H1 (cell line): ENCODE measurements around the gene HACD1. TPM values are rescaled to one million over a fixed set of nuclear protein-coding genes. Genes with fewer than 3 reads are reported as not detected.

Experiments used
- CTCF ChIA-PET: fragments of 300-600 bp; sonication (Branson Sonifier 250); formaldehyde crosslinking; loops from one replicate; lab custom pipeline; 2021; ENCODE audit not compliant: partially characterized antibody; lab: Charles Lee
- POLR2A ChIA-PET: fragments of 300-600 bp; sonication (Branson Sonifier 250); formaldehyde crosslinking; loops from one replicate; lab custom pipeline; 2021; ENCODE audit warnings: inconsistent platforms; ENCODE audit not compliant: partially characterized antibody; lab: Charles Lee
- DNase-seq, 2 experiments: peaks; one replicate each; pipeline versions ENCODE4 v3.0.0 to v3.0.0-alpha.2; 2010 to 2022; ENCODE audit warnings: low spot score in 2 of 2, low read depth in 1 of 2, mixed read lengths in 1 of 2
- FAIRE-seq: peaks from 2 replicates; lab custom pipeline; 2011; peaks lifted over from hg19 to GRCh38; lab: Jason Lieb, UNC
- H2AFZ ChIP-seq: 2 replicates; pipeline ENCODE4 v1.8.1; 2012; ENCODE audit warnings: low read length, inconsistent platforms
- H2AK5ac ChIP-seq: 2 replicates; pipeline ENCODE4 v1.6.1; 2013; ENCODE audit warnings: low read depth, low read length
- H2BK120ac ChIP-seq: replicated peaks from 2 replicates; pipeline ENCODE3; 2013; ENCODE audit warnings: low read depth, low read length, inconsistent platforms
- H2BK12ac ChIP-seq: 2 replicates; pipeline ENCODE4 v1.6.1; 2013; ENCODE audit warnings: low read depth, low read length
- H2BK15ac ChIP-seq: 2 replicates; pipeline ENCODE4 v1.6.1; 2013; ENCODE audit warnings: low read length
- H2BK20ac ChIP-seq: 2 replicates; pipeline ENCODE4 v1.6.1; 2013; ENCODE audit warnings: low read length
- H2BK5ac ChIP-seq: 2 replicates; pipeline ENCODE4 v1.6.1; 2013; ENCODE audit warnings: low read depth, low read length
- H3K14ac ChIP-seq: 2 replicates; pipeline ENCODE4 v1.6.1; 2013; ENCODE audit warnings: inconsistent platforms; ENCODE audit not compliant: insufficient read length
- H3K18ac ChIP-seq: 2 replicates; pipeline ENCODE4 v1.6.1; 2013; ENCODE audit warnings: low read length; ENCODE audit errors: extremely low read depth
- H3K23ac ChIP-seq: 2 replicates; pipeline ENCODE4 v1.6.1; 2013; ENCODE audit warnings: inconsistent platforms; ENCODE audit not compliant: insufficient read length
- H3K23me2 ChIP-seq: 2 replicates; pipeline ENCODE4 v1.6.1; 2013; ENCODE audit warnings: low read depth, low read length
- H3K27ac ChIP-seq: 2 replicates; pipeline ENCODE4 v1.6.1; 2011; ENCODE audit warnings: low read depth, low read length, inconsistent platforms
- H3K27me3 ChIP-seq, 4 experiments: replicated peaks in 1 of 4; 1 replicate in 1 of 4; 2 replicates in 3 of 4; pipeline versions ENCODE4 v1.6.1 to v1.8.1; 2011 to 2013; ENCODE audit warnings: low read length in 3 of 4, mild to moderate bottlenecking in 3 of 4, inconsistent platforms in 2 of 4, mixed read lengths in 2 of 4, moderate library complexity in 1 of 4; ENCODE audit not compliant: control insufficient read depth in 3 of 4, insufficient read depth in 3 of 4; ENCODE audit errors: extremely low read depth in 1 of 4
- H3K36me3 ChIP-seq, 4 experiments: 2 replicates each; pipeline versions ENCODE4 v1.6.1 to v1.8.1; 2011 to 2013; ENCODE audit warnings: mild to moderate bottlenecking in 4 of 4, low read length in 3 of 4, moderate library complexity in 2 of 4, control low read depth in 1 of 4, inconsistent platforms in 1 of 4; ENCODE audit not compliant: insufficient read depth in 4 of 4, control insufficient read depth in 2 of 4
- H3K4ac ChIP-seq: replicated peaks from 2 replicates; pipeline ENCODE3; 2013; ENCODE audit warnings: low read length, low read depth, mixed read lengths, inconsistent platforms; ENCODE audit not compliant: insufficient read length
- H3K4me1 ChIP-seq, 4 experiments: replicated peaks in 1 of 4; 1 replicate in 1 of 4; 2 replicates in 3 of 4; pipeline versions ENCODE4 v1.6.1 to v1.8.1; 2011 to 2013; ENCODE audit warnings: low read length in 3 of 4, inconsistent platforms in 2 of 4, mixed read lengths in 1 of 4; ENCODE audit not compliant: insufficient read depth in 4 of 4, control insufficient read depth in 3 of 4
- H3K4me2 ChIP-seq, 2 experiments: 2 replicates each; pipeline versions ENCODE4 v1.6.1 to v1.8.1; 2011 to 2013; ENCODE audit warnings: low read depth in 2 of 2, low read length in 2 of 2, control low read depth in 1 of 2, inconsistent platforms in 1 of 2, mild to moderate bottlenecking in 1 of 2; ENCODE audit not compliant: insufficient read depth in 1 of 2
- H3K4me3 ChIP-seq, 4 experiments: fragments of 200-600, 300-600 bp in 1 of 4; sonication (generic), shearing (Covaris generic), sonication (Bioruptor Twin) in 1 of 4; 2 replicates each; pipeline versions ENCODE4 v1.5.1 to v1.8.1; 2011 to 2016; ENCODE audit warnings: low read length in 4 of 4, low read depth in 3 of 4, control low read depth in 2 of 4, inconsistent platforms in 2 of 4, mild to moderate bottlenecking in 2 of 4, mixed read lengths in 1 of 4, moderate library complexity in 1 of 4; ENCODE audit not compliant: insufficient read depth in 2 of 4; ENCODE audit errors: extremely low read depth in 1 of 4
- H3K56ac ChIP-seq: replicated peaks from 2 replicates; pipeline ENCODE3; 2013; ENCODE audit warnings: low read depth, mild to moderate bottlenecking, mixed read lengths, low read length, inconsistent platforms; ENCODE audit not compliant: insufficient read length
- H3K79me1 ChIP-seq: 2 replicates; pipeline ENCODE4 v1.6.1; 2013; ENCODE audit warnings: low read depth, low read length, control low read depth
- H3K79me2 ChIP-seq, 2 experiments: 2 replicates each; pipeline versions ENCODE4 v1.6.1 to v1.8.1; 2012 to 2013; ENCODE audit warnings: low read length in 2 of 2, mild to moderate bottlenecking in 2 of 2, inconsistent platforms in 1 of 2; ENCODE audit not compliant: insufficient read depth in 2 of 2, control insufficient read depth in 1 of 2
- H3K9ac ChIP-seq, 4 experiments: replicated peaks in 1 of 4; 1 replicate in 1 of 4; 2 replicates in 3 of 4; pipeline versions ENCODE4 v1.6.1 to v1.8.1; 2011 to 2013; ENCODE audit warnings: low read depth in 3 of 4, low read length in 3 of 4, control low read depth in 2 of 4, mild to moderate bottlenecking in 2 of 4, moderate library complexity in 2 of 4, inconsistent platforms in 1 of 4; ENCODE audit errors: extremely low read depth in 1 of 4
- H3K9me3 ChIP-seq, 2 experiments: 2 replicates each; pipeline versions ENCODE4 v1.6.1 to v1.8.1; 2012 to 2013; ENCODE audit warnings: mild to moderate bottlenecking in 2 of 2, moderate library complexity in 2 of 2, control low read depth in 1 of 2, inconsistent platforms in 1 of 2, low read depth in 1 of 2, low read length in 1 of 2, mixed read lengths in 1 of 2; ENCODE audit not compliant: insufficient read depth in 2 of 2
- H4K20me1 ChIP-seq, 2 experiments: replicated peaks in 1 of 2; 2 replicates each; pipeline versions ENCODE3 to v1.8.1; 2011 to 2013; ENCODE audit warnings: inconsistent platforms in 2 of 2, low read length in 2 of 2, mild to moderate bottlenecking in 1 of 2; ENCODE audit not compliant: insufficient read depth in 2 of 2, control insufficient read depth in 1 of 2
- H4K5ac ChIP-seq: 2 replicates; pipeline ENCODE4 v1.6.1; 2013; ENCODE audit warnings: low read length, low read depth, mixed read lengths, inconsistent platforms; ENCODE audit not compliant: insufficient read length
- H4K8ac ChIP-seq: 2 replicates; pipeline ENCODE4 v1.8.0; 2013; ENCODE audit warnings: mild to moderate bottlenecking, moderate library complexity, low read length, inconsistent platforms; ENCODE audit not compliant: insufficient read depth; ENCODE audit errors: extremely low read depth
- H4K91ac ChIP-seq: replicated peaks from 2 replicates; pipeline ENCODE3; 2013; ENCODE audit warnings: low read length, mixed read lengths, inconsistent platforms; ENCODE audit not compliant: insufficient read length
- CBX5 ChIP-seq: fragments of 300-800, 300-1000 bp; sonication (generic); IDR thresholded peaks from 2 replicates; pipeline ENCODE4 v1.7.1; 2016; ENCODE audit warnings: antibody characterized with exemption, low read length, low read depth
- FOSL1 ChIP-seq: IDR thresholded peaks from 2 replicates; pipeline ENCODE4 v1.6.1; 2011; ENCODE audit warnings: mild to moderate bottlenecking, low read depth, low read length, moderate library complexity; ENCODE audit not compliant: insufficient read depth
- JUND ChIP-seq: IDR thresholded peaks from 2 replicates; pipeline ENCODE4 v1.6.1; 2011; ENCODE audit warnings: mild to moderate bottlenecking, improper control_type of control experiment, low read length
- POLR2A ChIP-seq, 2 experiments: IDR thresholded peaks; 1 replicate in 1 of 2; 2 replicates in 1 of 2; pipeline ENCODE4 v1.6.1; 2011; ENCODE audit warnings: low read depth in 2 of 2, low read length in 2 of 2, mild to moderate bottlenecking in 2 of 2; ENCODE audit errors: control extremely low read depth in 1 of 2
- RAD21 ChIP-seq, 2 experiments: IDR thresholded peaks in 1 of 2; conservative IDR thresholded peaks in 1 of 2; 2 replicates each; pipeline ENCODE4 v1.6.1; 2011; ENCODE audit warnings: low read depth in 2 of 2, low read length in 2 of 2, improper control_type of control experiment in 1 of 2, inconsistent platforms in 1 of 2, mild to moderate bottlenecking in 1 of 2, moderate library complexity in 1 of 2
- RFX5 ChIP-seq: IDR thresholded peaks from 2 replicates; pipeline ENCODE4 v1.6.1; 2011; ENCODE audit warnings: low read depth, low read length, improper control_type of control experiment, borderline replicate concordance
- SIN3A ChIP-seq, 2 experiments: IDR thresholded peaks in 1 of 2; conservative IDR thresholded peaks in 1 of 2; 2 replicates each; pipeline ENCODE4 v1.6.1; 2011 to 2012; ENCODE audit warnings: low read length in 2 of 2, improper control_type of control experiment in 1 of 2, low read depth in 1 of 2, mild to moderate bottlenecking in 1 of 2
- SIRT6 ChIP-seq: IDR thresholded peaks from one replicate; pipeline ENCODE4 v1.7.1; 2012; ENCODE audit warnings: low read length, inconsistent platforms
- SP2 ChIP-seq: IDR thresholded peaks from 2 replicates; pipeline ENCODE4 v1.6.1; 2012; ENCODE audit warnings: mild to moderate bottlenecking, low read length, inconsistent platforms
- SP4 ChIP-seq: IDR thresholded peaks from 2 replicates; pipeline ENCODE4 v1.6.1; 2012; ENCODE audit warnings: low read length, inconsistent platforms
- TAF1 ChIP-seq: IDR thresholded peaks from 2 replicates; pipeline ENCODE4 v1.6.1; 2011; ENCODE audit warnings: mild to moderate bottlenecking, low read depth, low read length
- WGBS, 2 experiments: shearing (Covaris generic) in 1 of 2; methylation state at CpG; one replicate each; pipeline versions ENCODE4 v1.1.6 to v1.1.7; 2013 to 2015; ENCODE audit warnings: low lambda C conversion rate in 2 of 2, mixed read lengths in 2 of 2, inconsistent platforms in 1 of 2, low coverage in 1 of 2, missing lambda C conversion rate in 1 of 2; ENCODE audit not compliant: insufficient replicate concordance in 2 of 2, insufficient coverage in 1 of 2, insufficient read length in 1 of 2; ENCODE audit errors: extremely low coverage in 1 of 2, missing lambda C conversion rate in 1 of 2; 5-methylcytosine and 5-hydroxymethylcytosine counted together
- polyA plus RNA-seq, 7 experiments: library from polyadenylated mRNA; depleted of rRNA in 3 of 7; stranded (reverse) in 5 of 7; unstranded in 2 of 7; fragments of >200 nt in 5 of 7; fragments of 200-250 nt in 2 of 7; gene quantifications; 1 replicate in 5 of 7; 2 replicates in 1 of 7; 4 replicates in 1 of 7; pipeline versions ENCODE4 v1.2.1 to v1.2.3, GENCODE V29; 2011 to 2013; ENCODE audit warnings: missing spikeins in 2 of 7, mixed read lengths in 2 of 7
- total RNA-seq: library from RNA; stranded (reverse); fragmentation: NEBNext Ultra II Directional; extraction: Animal tissue kit (Norgen Biotek cat#: 25700); gene quantifications from 2 replicates; pipeline ENCODE4 v1.2.1, GENCODE V29; 2021
- TF ChIP-seq, protein P1 (sequence below): IDR thresholded peaks from 2 replicates; pipeline ENCODE4 v1.6.1; 2012; ENCODE audit warnings: inconsistent platforms

The HACD1 gene
- total and polyA plus RNA-seq, 2 of the 8 experiments (the other 6 are each of a cell fraction or from before 2014, with no cell fraction given) = 18.7 to 30.8 TPM

- H3K9ac ChIP-seq = no peak overlapping the region
- no peak overlapping the region for H3K18ac ChIP-seq
- CTCF ChIA-PET = interaction anchor here (0.6 kb wide), 1 partner anchor 632 kb away, joined by 3 read pairs; no protein-coding TSS in a partner anchor
- no peaks in the 10 kb centered on the region for H3K79me1 ChIP-seq
- H3K23ac ChIP-seq = no peak overlapping the region
- H3K79me2 ChIP-seq = no peaks in the 10 kb centered on the region
- no peak overlapping the region for H3K56ac ChIP-seq
- H2BK12ac ChIP-seq = no peak overlapping the region
- POLR2A ChIA-PET = interaction anchor here (1.1 to 1.3 kb wide), 2 partner anchors 9 to 19 kb away, joined by 3 read pairs; partner anchors contain the start of gene STAM
- H4K20me1 ChIP-seq = no peaks in the 10 kb centered on the region
- no peak for TF ChIP-seq RFX5
- no peak for TF ChIP-seq SP4
- TF ChIP-seq TAF1 = no peak
- TF ChIP-seq FOSL1 = no peak
- no peak for TF ChIP-seq SIRT6
- no peak for TF ChIP-seq SP2
- TF ChIP-seq SIN3A (conservative IDR thresholded peaks at IDR 0.05 in 1 of 2, IDR thresholded peaks at IDR 0.05 in 1 of 2; ENCODE audit: low read depth in 1 of 2, low read length in 2 of 2) = no peak
- no peak for TF ChIP-seq JUND
- no peak for TF ChIP-seq CBX5
- TF ChIP-seq RAD21 (IDR thresholded peaks at IDR 0.05 in 1 of 2, conservative IDR thresholded peaks at IDR 0.05 in 1 of 2; ENCODE audit: low read depth in 2 of 2, low read length in 2 of 2) = no peak
- no peak for TF ChIP-seq POLR2A (IDR thresholded peaks at IDR 0.05; ENCODE audit: control extremely low read depth in 1 of 2, low read depth in 2 of 2, low read length in 2 of 2)
- TF ChIP-seq, protein P1, sequence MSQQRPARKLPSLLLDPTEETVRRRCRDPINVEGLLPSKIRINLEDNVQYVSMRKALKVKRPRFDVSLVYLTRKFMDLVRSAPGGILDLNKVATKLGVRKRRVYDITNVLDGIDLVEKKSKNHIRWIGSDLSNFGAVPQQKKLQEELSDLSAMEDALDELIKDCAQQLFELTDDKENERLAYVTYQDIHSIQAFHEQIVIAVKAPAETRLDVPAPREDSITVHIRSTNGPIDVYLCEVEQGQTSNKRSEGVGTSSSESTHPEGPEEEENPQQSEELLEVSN = no peak
- FAIRE-seq (no peak), DNase-seq (no peak)
- H3K4ac ChIP-seq = no peak overlapping the region
- H3K23me2 ChIP-seq = no peaks in the 10 kb centered on the region
- no peaks in the 10 kb centered on the region for H3K4me1 ChIP-seq
- H4K8ac ChIP-seq = no peak overlapping the region
- no peaks in the 10 kb centered on the region for H3K27me3 ChIP-seq
- H2BK15ac ChIP-seq = no peak overlapping the region
- peaks cover 0 to 4% of the 10 kb centered on the region in 2 experiments; a peak in 1 of 4 replicates for H3K9me3 ChIP-seq
- H2BK20ac ChIP-seq = no peak overlapping the region
- H3K4me3 ChIP-seq = no peak overlapping the region
- H2BK120ac ChIP-seq = no peak overlapping the region
- H3K14ac ChIP-seq = no peak overlapping the region
- H2AFZ ChIP-seq = no peak overlapping the region
- 91% methylated on average over 3 of the region's 3 CpGs; no CpG with 5 or more reads in 1 of the 2 experiments for WGBS, 2 experiments
- no peak overlapping the region for H4K5ac ChIP-seq
- H2AK5ac ChIP-seq = no peak overlapping the region
- no peak overlapping the region for H3K27ac ChIP-seq
- no peak overlapping the region for H3K4me2 ChIP-seq
- no peak overlapping the region for H2BK5ac ChIP-seq
- no peaks in the 10 kb centered on the region for H3K36me3 ChIP-seq
- H4K91ac ChIP-seq = no peak overlapping the region
Measured at GRCh38 chr10:17624996-17625395, 7.8 kb upstream of the HACD1 start.
